D721Med (cell line): ENCODE data around the gene PKIB.

Experiments used
- DNase-seq: peaks from one replicate; pipeline ENCODE4 v3.0.0; 2011; ENCODE audit warnings: low spot score; ENCODE audit not compliant: insufficient read length
- FAIRE-seq: peaks from 2 replicates; lab custom pipeline; 2011; peaks lifted over from hg19 to GRCh38; lab: Jason Lieb, UNC
- TF ChIP-seq, protein P1 (sequence below): IDR thresholded peaks from 2 replicates; pipeline ENCODE4 v1.5.1; 2012; ENCODE audit warnings: mild to moderate bottlenecking, control low read depth; ENCODE audit not compliant: insufficient read depth; ENCODE audit errors: missing control alignments

Gene PKIB

DNA sequence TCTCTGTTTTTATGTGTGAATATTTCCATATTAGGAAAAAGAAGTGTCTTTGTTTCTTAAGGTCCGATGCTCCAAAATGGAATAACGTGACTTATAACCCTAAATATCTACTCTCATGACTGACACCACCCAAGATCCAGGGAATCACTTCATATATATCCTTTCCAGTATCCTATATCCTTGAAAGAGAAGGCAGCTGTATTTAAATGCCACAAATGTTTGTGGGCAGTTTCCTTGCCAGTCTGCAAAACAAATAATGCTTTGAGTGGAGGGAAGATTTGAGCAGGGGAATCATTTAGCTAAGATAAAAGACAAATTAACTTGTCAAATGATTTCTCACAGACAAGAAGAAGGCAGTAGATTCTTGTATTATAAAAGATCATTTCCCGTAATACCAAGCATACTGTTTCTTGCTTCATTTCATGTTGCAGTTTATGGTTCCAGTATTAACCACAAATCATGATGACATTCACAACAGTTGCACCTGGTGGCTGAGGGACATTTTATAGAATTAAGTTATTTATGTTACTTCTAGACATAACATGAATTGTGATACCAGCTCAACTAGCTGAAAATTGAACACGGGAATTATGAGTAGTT, 139.3 kb downstream of the PKIB start:
- FAIRE-seq (no peak), DNase-seq (no peak)

DNA sequence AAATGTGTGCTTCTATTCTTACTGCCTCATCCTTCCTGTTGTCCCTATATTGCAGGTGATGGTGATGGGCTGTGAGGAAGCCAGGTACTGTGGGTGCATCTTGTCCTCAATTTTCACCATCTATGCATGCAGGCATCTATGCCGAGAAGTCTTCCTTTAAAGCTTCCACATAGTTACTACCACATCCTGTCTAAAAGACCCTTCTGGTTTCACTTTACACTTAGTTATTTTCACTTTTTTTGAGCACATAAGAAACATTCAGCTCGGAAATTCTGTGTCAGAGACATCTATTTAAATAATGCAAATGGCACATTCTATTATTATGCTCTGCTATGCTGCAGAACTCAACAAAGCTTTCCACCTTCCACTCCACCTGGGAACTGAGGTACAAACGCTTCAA, 141.1 kb downstream of the PKIB start:
- TF ChIP-seq, protein P1, sequence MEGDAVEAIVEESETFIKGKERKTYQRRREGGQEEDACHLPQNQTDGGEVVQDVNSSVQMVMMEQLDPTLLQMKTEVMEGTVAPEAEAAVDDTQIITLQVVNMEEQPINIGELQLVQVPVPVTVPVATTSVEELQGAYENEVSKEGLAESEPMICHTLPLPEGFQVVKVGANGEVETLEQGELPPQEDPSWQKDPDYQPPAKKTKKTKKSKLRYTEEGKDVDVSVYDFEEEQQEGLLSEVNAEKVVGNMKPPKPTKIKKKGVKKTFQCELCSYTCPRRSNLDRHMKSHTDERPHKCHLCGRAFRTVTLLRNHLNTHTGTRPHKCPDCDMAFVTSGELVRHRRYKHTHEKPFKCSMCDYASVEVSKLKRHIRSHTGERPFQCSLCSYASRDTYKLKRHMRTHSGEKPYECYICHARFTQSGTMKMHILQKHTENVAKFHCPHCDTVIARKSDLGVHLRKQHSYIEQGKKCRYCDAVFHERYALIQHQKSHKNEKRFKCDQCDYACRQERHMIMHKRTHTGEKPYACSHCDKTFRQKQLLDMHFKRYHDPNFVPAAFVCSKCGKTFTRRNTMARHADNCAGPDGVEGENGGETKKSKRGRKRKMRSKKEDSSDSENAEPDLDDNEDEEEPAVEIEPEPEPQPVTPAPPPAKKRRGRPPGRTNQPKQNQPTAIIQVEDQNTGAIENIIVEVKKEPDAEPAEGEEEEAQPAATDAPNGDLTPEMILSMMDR: no peak
- DNase-seq (no peak), FAIRE-seq (no peak)

More for the DNA sequence above, 139.3 kb downstream of the PKIB start:
- TF ChIP-seq, protein P1: no peak

DNA sequence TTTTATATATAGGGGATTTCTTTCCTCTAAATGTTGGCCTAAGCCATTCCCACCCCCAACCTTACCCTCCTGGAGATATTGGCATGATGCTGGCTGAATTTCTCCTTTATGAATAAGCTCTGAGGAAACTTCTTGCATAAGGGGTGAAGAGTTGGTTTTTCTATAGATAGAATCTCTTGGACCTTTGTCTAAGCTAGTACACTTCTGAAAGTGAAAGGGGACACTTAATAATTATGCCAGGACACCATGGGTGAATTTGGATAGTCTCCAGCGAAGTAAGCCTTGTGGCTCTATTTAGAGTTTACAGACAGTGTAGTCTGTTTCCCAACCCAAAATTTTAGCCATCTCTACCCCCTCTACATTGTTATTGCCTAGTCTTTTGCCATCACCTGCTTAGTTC, 142.3 kb downstream of the PKIB start:
- no peak for FAIRE-seq
- no peak for DNase-seq
- TF ChIP-seq, protein P1: no peak

DNA sequence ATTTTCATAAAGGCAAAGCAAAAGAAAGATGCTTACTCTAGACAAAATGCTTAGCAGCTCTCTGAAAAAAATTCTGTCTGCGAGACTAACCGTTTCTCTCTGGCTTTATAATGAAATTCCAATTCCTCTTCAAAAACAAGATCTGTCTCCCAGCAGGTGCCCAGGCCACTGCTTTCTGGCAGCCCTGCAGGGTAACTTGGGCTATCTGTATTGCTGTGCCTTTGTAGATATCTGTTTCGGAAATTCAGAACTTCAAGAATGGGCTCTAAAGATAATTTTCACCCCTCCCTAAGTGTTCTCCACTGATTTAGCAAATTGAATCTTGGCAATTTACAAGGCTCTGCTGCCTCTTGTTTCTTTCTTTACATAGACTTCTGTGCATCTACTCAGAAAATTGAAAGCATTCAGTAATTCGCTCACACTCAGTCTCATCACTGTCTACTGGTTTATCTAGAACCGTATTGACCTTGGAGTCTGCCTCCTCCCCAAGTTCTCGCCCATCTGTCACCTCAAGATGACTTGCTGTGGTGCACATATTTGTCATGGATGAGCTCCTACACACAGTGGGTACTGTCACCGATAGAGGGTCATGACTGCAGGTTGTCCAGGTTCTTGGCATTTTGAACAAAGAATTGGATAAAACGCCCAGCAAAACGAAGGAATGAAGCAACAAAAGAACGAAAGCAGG, 142.9 kb downstream of the PKIB start:
- DNase-seq (no peak), FAIRE-seq (no peak)
- TF ChIP-seq, protein P1: no peak

DNA sequence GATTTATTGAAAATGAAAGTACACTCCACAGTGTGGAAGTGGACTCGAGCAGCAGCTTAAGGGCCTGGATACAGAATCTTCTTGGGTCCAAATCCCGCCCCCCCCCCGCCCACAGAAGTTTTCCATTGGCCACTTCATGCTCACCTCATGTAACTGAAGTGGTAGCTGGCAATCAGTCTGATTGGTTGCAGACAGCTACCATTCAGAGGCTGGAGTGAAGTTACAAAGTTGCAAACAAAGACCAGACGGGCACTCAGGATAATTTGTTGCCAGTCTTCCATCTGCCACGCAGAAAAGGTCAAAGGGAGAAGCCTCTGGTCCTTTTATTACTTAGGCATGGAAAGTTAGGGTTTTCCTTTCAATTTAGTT, 143.5 kb downstream of the PKIB start:
- FAIRE-seq (no peak), DNase-seq (no peak)
- TF ChIP-seq, protein P1: no peak

DNA sequence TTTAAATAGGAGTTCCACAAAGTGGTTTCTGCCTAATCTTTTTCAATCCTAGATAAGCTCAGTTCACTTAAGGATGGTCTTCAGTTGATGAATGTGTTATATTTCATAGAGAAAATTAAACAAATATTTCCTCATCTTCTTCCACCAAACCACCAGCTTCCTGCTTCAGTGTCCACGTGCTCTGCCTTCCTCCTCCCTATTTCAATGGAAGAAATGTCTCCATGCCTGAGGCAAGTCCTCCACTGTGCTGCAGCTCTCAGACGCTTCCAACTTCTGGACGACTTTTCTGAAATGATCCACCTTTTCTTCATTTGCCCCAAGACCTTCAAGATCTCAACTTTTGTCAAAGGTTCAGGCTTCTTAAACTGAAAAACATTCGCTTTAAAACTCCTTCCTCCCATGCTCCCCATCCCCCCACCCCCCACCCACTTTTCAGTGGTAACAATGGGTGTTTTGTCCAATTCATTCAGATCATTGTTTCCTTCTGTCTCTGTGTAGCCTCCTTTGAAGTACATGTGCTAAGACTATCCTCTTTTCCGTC, 144.1 kb downstream of the PKIB start:
- FAIRE-seq (no peak), DNase-seq (no peak)
- TF ChIP-seq, protein P1: no peak

DNA sequence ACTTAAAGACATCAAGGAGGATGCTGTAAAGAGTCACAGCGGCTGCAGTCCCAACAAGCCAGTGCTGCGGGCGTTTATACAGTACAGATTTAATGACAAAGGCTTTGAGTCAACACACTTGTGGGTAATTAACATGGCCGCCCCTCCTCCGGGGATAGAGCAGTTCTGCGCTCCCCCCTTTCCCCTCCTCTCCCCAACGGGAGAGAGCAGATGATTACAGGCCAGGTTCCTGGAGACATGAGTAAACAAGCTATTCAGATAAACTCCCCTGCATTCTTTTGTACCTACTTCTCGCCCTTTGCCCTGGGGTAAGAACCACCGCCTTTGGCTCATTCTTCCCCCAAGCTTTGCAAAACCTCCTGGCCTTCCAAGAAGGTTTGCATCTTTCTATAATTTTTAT, 145.7 kb downstream of the PKIB start:
- DNase-seq (no peak), FAIRE-seq (no peak)

More for the DNA sequence above, 145.7 kb downstream of the PKIB start:
- TF ChIP-seq, protein P1: no peak
